ENCODE results near the gene RPS6KA4.

The RPS6KA4 gene

DNA sequence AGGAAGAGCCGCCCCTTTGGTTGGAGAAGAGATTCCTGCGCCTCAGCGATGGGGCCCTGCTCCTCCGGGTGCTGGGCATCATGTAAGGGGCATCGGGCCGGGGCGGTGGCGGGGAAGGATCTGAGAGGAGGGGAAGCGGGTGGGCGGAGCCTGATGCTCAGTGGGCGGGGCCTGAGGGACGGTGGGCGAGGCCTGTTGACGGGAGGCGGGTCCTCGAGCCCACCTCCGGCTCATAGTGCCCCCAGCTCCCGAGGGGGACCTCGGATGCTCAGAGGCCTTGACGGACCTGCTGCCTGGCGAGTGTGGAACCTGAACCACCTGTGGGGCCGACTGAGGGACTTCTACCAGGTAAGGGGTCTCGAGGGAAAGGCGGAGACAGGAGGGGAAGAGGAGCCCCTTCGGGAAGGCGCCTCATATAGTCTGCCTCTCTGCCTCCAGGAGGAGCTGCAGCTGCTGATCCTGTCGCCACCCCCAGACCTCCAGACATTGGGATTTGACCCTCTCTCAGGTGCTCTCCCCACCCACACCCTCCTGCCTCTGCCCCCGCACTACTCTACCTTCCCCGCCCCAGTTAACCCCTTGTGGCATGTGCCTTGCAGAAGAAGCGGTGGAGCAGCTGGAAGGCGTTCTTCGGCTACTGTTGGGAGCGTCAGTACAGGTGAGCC lies 18.2 kb upstream of the RPS6KA4 start:
- POLR2A ChIA-PET = interaction anchor here (0.6 to 6.3 kb wide), 4 partner anchors 17 to 1008 kb away, joined by 3 to 46 read pairs (median 6); partner anchors contain the start of genes BAD, GPR137, PRDX5 and TRMT112
- CTCF ChIA-PET = interaction anchor here (1.2 to 4.3 kb wide), 3 partner anchors 9 to 23 kb away, joined by 4 to 33 read pairs (median 7); partner anchors contain the start of genes PRDX5 and TRMT112
- DNase-seq (ENCODE audit: extremely low spot score) = peak; percentile 82
- TF ChIP-seq, protein P1, sequence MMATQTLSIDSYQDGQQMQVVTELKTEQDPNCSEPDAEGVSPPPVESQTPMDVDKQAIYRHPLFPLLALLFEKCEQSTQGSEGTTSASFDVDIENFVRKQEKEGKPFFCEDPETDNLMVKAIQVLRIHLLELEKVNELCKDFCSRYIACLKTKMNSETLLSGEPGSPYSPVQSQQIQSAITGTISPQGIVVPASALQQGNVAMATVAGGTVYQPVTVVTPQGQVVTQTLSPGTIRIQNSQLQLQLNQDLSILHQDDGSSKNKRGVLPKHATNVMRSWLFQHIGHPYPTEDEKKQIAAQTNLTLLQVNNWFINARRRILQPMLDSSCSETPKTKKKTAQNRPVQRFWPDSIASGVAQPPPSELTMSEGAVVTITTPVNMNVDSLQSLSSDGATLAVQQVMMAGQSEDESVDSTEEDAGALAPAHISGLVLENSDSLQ (IDR thresholded peaks at IDR 0.05) = no peak
- TF ChIP-seq ZNF384 (IDR thresholded peaks at IDR 0.05) = no peak
- TF ChIP-seq ELF4 (IDR thresholded peaks at IDR 0.05) = no peak
- no peak for TF ChIP-seq FOXA1 (IDR thresholded peaks at IDR 0.05)
- no peak for TF ChIP-seq HDGF (IDR thresholded peaks at IDR 0.05; ENCODE audit: borderline replicate concordance)

DNA sequence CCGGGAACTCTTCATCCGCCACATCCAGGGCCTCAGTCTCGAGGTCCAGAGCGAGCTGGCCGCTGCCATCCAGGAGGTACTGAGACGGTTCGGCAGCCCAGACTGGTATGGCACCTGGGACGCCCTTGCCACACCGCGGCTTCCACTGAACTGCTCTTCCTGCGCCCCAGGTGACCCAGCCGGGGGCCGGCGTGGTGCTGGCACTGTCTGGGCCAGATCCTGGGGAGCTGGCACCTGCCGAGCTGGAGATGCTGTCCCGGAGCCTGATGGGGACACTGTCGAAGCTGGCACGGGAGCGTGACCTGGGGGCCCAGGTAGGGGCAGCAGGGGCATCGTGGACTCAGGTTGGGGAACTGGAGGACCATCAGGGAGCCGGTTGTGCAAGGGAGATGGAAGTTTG lies 17.5 kb upstream of the RPS6KA4 start:
- ChIA-PET POLR2A (interaction anchor here (0.6 to 6.3 kb wide), 5 partner anchors 12 to 1008 kb away, joined by 3 to 46 read pairs (median 5); partner anchors contain the start of genes BAD, GPR137, PRDX5 and TRMT112), CTCF (interaction anchor here (0.6 to 4.3 kb wide), 4 partner anchors 14 to 139 kb away, joined by 3 to 33 read pairs (median 6); partner anchors contain the start of genes PRDX5 and TRMT112)
- no peak for TF ChIP-seq TARDBP (IDR thresholded peaks at IDR 0.05)
- no peak for TF ChIP-seq BHLHE40 (IDR thresholded peaks at IDR 0.05; ENCODE audit: borderline replicate concordance)
- no peak for DNase-seq (ENCODE audit: extremely low spot score)

GRCh38 chr11:64341851-64342791 lies 16.8 kb upstream of the RPS6KA4 start:
- ChIA-PET POLR2A (interaction anchor here (0.6 to 6.3 kb wide), 8 partner anchors 10 to 72 kb away, joined by 3 to 46 read pairs (median 4); partner anchors contain the start of genes BAD, GPR137, PRDX5 and TRMT112), CTCF (interaction anchor here (0.6 to 4.3 kb wide), 5 partner anchors 13 to 140 kb away, joined by 3 to 33 read pairs (median 4); partner anchors contain the start of genes PRDX5 and TRMT112)
- peak; percentile 91 for DNase-seq (ENCODE audit: extremely low spot score)
- TF ChIP-seq HDGF (IDR thresholded peaks at IDR 0.05; ENCODE audit: borderline replicate concordance) (peak; percentile 67; the same call in 1 of the 2 replicates), CTBP1 (IDR thresholded peaks at IDR 0.05; ENCODE audit: borderline replicate concordance) (no peak), ELF4 (IDR thresholded peaks at IDR 0.05) (no peak), TARDBP (IDR thresholded peaks at IDR 0.05) (no peak)

DNA sequence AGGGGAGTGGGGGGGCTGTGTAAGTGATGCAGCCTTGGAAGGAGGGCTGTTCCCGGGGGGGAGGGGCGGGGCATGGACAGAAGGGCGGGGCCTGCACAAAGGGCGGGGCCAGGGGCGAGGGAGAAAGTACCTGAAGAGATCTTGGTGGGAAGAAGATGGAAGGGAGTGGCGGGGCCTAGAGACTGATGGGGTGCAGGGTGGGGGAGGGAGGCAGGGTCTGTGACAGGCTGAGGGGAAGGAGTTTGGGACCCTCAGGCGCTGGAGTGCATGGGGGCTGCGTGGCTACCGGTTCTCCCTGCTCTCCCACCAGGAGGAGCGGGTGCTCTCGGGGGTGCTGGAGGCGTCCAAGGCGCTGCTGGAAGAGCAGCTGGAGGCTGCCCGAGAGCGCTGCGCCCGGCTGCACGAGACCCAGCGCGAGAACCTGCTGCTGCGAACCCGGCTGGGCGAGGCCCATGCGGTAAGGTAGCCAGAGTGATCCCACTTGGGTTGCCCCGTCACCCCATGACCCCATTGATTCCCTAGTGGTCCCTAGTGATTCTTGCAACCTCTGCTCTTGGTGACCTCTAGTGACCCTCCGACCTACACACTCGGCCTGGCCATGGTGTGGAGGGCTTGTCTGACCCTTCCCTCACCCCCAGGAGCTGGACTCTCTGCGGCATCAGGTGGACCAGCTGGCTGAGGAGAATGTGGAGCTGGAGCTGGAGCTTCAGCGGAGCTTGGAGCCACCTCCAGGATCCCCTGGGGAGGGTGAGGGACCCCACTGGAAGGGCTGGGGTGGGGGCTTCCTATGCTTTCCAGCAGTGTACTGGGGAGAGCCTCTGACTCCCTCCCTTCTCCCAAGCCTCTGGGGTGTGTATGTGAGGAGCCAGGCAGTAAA lies 15.9 kb upstream of the RPS6KA4 start:
- ChIA-PET POLR2A (interaction anchor here (0.6 to 6.3 kb wide), 7 partner anchors 11 to 73 kb away, joined by 3 to 46 read pairs (median 3); partner anchors contain the start of genes BAD, GPR137, PRDX5 and TRMT112), CTCF (interaction anchor here (0.9 to 4.3 kb wide), 4 partner anchors 12 to 71 kb away, joined by 3 to 33 read pairs (median 4); partner anchors contain the start of genes PRDX5 and TRMT112)
- no peak for DNase-seq (ENCODE audit: extremely low spot score)
- no peak for TF ChIP-seq ELF4 (IDR thresholded peaks at IDR 0.05)
- no peak for TF ChIP-seq BHLHE40 (IDR thresholded peaks at IDR 0.05; ENCODE audit: borderline replicate concordance)
- no peak for TF ChIP-seq FOXM1 (IDR thresholded peaks at IDR 0.05; ENCODE audit: borderline replicate concordance)
- no peak for TF ChIP-seq LEF1 (IDR thresholded peaks at IDR 0.05; ENCODE audit: borderline replicate concordance)
- TF ChIP-seq FOXK2 (IDR thresholded peaks at IDR 0.05) = no peak
- no peak for TF ChIP-seq SP1 (IDR thresholded peaks at IDR 0.05)
- no peak for TF ChIP-seq HDGF (IDR thresholded peaks at IDR 0.05; ENCODE audit: borderline replicate concordance)
- no peak for TF ChIP-seq L3MBTL2 (conservative IDR thresholded peaks at IDR 0.05)
- no peak for TF ChIP-seq CTBP1 (IDR thresholded peaks at IDR 0.05; ENCODE audit: borderline replicate concordance)
- TF ChIP-seq TARDBP (IDR thresholded peaks at IDR 0.05) = no peak
- TF ChIP-seq, protein P1 (IDR thresholded peaks at IDR 0.05) = no peak

DNA sequence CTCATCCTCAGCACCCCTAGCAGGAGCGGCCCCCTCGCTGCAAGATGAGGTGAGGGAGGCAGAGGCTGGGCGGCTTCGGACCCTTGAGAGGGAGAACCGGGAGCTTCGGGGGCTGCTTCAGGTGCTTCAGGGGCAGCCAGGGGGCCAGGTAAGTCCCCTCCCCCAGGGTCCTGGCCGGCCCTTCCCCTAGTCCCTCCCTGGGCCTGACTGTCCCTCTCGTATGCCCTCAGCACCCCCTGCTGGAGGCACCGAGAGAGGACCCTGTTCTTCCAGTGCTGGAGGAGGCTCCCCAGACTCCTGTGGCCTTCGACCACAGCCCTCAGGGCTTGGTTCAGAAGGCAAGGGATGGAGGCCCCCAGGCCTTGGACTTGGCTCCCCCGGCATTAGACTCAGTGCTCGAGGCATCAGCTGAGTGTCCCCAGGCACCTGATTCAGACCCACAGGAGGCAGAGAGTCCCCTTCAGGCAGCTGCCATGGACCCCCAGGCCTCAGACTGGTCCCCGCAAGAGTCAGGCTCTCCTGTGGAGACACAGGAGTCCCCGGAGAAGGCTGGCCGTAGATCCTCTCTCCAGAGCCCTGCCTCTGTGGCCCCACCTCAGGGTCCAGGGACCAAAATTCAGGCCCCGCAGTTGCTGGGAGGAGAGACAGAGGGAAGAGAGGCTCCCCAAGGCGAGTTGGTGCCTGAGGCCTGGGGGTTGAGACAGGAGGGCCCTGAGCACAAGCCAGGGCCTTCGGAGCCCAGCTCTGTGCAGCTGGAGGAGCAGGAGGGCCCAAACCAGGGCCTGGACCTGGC lies 15.0 kb upstream of the RPS6KA4 start:
- ChIA-PET CTCF (interaction anchor here (1.2 to 4.3 kb wide), 2 partner anchors 11 to 72 kb away, joined by 3 to 33 read pairs; no protein-coding TSS in a partner anchor), POLR2A (interaction anchor here (6.3 kb wide), 1 partner anchor 26 kb away, joined by 46 read pairs; the partner anchor contains the start of genes PRDX5 and TRMT112)
- no peak for DNase-seq (ENCODE audit: extremely low spot score)

More for the DNA sequence above, 15.0 kb upstream of the RPS6KA4 start:
- TF ChIP-seq ELF4 (IDR thresholded peaks at IDR 0.05) (no peak), HDGF (IDR thresholded peaks at IDR 0.05; ENCODE audit: borderline replicate concordance) (no peak), FOXA1 (IDR thresholded peaks at IDR 0.05) (no peak), ZNF384 (IDR thresholded peaks at IDR 0.05) (no peak), LEF1 (IDR thresholded peaks at IDR 0.05; ENCODE audit: borderline replicate concordance) (no peak), SP1 (IDR thresholded peaks at IDR 0.05) (no peak)

Data from HEK293T (cell line).